HAP-1 (cell line): ENCODE results near the gene PTPRN2.

ENCODE experiments used
- DNase-seq, 2 experiments: peaks; one replicate each; pipeline ENCODE4 v3.0.0-alpha.2; 2016 to 2020; ENCODE audit warnings: low spot score in 2 of 2
- H3K27me3 ChIP-seq: fragments of 250-450 bp; sonication (Bioruptor Pico); 2 replicates; pipeline ENCODE4 v1.5.1; 2020; ENCODE audit warnings: low read depth, mild to moderate bottlenecking, moderate library complexity
- H3K36me3 ChIP-seq: fragments of 250-450 bp; sonication (Bioruptor Pico); replicated peaks from 2 replicates; pipeline ENCODE4 v1.5.1; 2020; ENCODE audit warnings: mild to moderate bottlenecking
- H3K4me1 ChIP-seq: fragments of 250-450 bp; sonication (Bioruptor Pico); 2 replicates; pipeline ENCODE4 v1.5.1; 2020; ENCODE audit warnings: mild to moderate bottlenecking
- H3K4me3 ChIP-seq: fragments of 250-450 bp; sonication (Bioruptor Pico); 2 replicates; pipeline ENCODE4 v1.5.1; 2020; ENCODE audit warnings: mild to moderate bottlenecking, moderate library complexity
- H3K9me3 ChIP-seq: fragments of 250-450 bp; sonication (Bioruptor Pico); 2 replicates; pipeline ENCODE4 v1.5.1; 2020; ENCODE audit warnings: mild to moderate bottlenecking, moderate library complexity
- in situ Hi-C: fragments of 300-500 bp; cut with MboI; formaldehyde crosslinking; loops from 3 replicates; pipeline ENCODE4 v1.14.3; 2020; ENCODE audit warnings: low sequenced_read_pairs, inconsistent platforms, mixed read lengths

The PTPRN2 gene

GRCh38 chr7:158283016-158283974, 304.3 kb downstream of the PTPRN2 start:
- no peaks in the 10 kb centered on the region for H3K9me3 ChIP-seq

GRCh38 chr7:158282461-158283001, 305.1 kb downstream of the PTPRN2 start:
- Histone ChIP-seq H3K4me3 (no peak overlapping the region), H3K27me3 (no peaks in the 10 kb centered on the region), H3K4me1 (no peaks in the 10 kb centered on the region), H3K9me3 (no peaks in the 10 kb centered on the region), H3K36me3 (no peaks in the 10 kb centered on the region)
- in situ Hi-C loops: no loop called here
- DNase-seq: no peak

More at GRCh38 chr7:158283016-158283974, 304.3 kb downstream of the PTPRN2 start:
- no peaks in the 10 kb centered on the region for H3K4me1 ChIP-seq
- H3K4me3 ChIP-seq: no peak overlapping the region
- no peak for DNase-seq
- H3K27me3 ChIP-seq: no peaks in the 10 kb centered on the region
- H3K36me3 ChIP-seq: no peaks in the 10 kb centered on the region
- in situ Hi-C loops: no loop called here

DNA sequence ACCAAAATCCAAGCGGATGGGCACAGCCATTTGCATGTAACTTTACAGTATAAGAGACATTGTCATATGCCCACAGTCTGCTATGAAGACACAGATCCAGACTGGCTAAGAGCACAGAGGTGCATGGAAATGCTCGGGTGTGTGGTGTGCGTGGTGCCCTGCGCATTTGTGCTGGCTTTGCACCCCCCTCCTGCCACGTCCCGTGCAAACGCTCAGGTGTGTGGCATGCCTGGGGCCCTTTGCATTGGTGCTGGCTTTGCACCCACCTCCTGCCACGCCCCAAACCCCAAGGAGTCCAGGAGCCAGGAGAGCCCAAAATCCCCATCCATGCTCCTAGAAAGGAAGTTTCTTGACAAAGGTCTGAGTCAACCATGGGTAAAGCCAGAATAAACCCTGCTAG, 306.2 kb downstream of the PTPRN2 start:
- no peaks in the 10 kb centered on the region for H3K27me3 ChIP-seq
- in situ Hi-C loops: no loop called here

GRCh38 chr7:158280448-158281144, 307.0 kb downstream of the PTPRN2 start:
- no peak for DNase-seq
- H3K9me3 ChIP-seq: no peaks in the 10 kb centered on the region
- no peaks in the 10 kb centered on the region for H3K36me3 ChIP-seq
- no peaks in the 10 kb centered on the region for H3K27me3 ChIP-seq
- no peaks in the 10 kb centered on the region for H3K4me1 ChIP-seq
- H3K4me3 ChIP-seq: no peak overlapping the region
- in situ Hi-C loops: no loop called here

More for the DNA sequence above, 306.2 kb downstream of the PTPRN2 start:
- H3K36me3 ChIP-seq: no peaks in the 10 kb centered on the region
- DNase-seq: no peak
- no peaks in the 10 kb centered on the region for H3K9me3 ChIP-seq
- H3K4me3 ChIP-seq: no peak overlapping the region
- no peaks in the 10 kb centered on the region for H3K4me1 ChIP-seq

DNA sequence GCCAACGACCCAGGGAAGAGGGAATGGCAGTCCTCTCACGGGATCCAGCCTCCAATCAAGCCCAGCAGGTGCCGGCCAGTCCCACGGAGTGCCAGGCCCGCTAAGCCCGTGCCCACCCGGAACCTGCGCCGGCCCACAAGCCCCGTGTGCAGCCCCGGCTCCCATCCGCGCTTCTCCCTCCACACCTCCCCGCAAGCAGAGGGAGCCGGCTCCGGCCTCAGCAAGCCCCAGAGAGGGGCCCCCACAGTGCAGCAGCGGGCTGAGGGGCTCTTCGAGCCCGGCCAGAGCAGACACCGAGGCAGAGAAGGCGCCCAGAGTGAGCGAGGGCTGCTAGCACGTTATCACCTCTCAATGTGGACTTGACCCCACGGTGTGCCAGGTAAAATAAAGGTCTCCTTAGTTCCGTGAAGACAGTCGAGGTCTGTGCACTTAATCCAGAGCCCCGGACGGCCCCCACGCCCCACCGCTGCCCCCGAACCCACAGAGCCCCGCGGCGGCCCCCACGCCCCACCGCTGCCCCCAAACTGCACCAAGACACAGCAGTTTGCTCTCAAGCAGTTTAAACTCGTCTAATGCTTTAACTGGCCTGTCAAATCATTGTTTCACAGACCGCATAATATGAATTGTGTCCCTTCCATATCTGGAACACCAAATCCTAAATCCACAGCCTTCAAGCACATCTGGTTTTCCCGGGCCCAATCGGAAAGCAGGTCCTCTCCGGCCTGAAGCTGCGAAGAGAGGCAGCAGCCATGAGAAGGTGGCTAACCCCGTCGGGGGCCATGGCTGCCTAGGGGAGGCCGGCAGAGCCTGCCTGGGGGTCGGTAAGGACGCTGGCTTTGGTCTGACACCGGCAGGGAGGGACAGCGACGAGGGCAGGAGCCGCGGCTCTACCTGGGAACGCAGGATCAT, 307.8 kb downstream of the PTPRN2 start:
- in situ Hi-C loops: no loop called here
- H3K4me1 ChIP-seq: no peaks in the 10 kb centered on the region
- DNase-seq: no peak
- no peak overlapping the region for H3K4me3 ChIP-seq
- no peaks in the 10 kb centered on the region for H3K36me3 ChIP-seq
- H3K9me3 ChIP-seq: no peaks in the 10 kb centered on the region
- H3K27me3 ChIP-seq: no peaks in the 10 kb centered on the region

GRCh38 chr7:158278745-158279320, 308.8 kb downstream of the PTPRN2 start:
- no peaks in the 10 kb centered on the region for H3K9me3 ChIP-seq

GRCh38 chr7:158277219-158278141, 310.1 kb downstream of the PTPRN2 start:
- DNase-seq: no peak
- Histone ChIP-seq H3K4me1 (no peaks in the 10 kb centered on the region), H3K27me3 (no peaks in the 10 kb centered on the region), H3K9me3 (no peaks in the 10 kb centered on the region), H3K4me3 (no peak overlapping the region), H3K36me3 (no peaks in the 10 kb centered on the region)
- in situ Hi-C loops: no loop called here

More at GRCh38 chr7:158278745-158279320, 308.8 kb downstream of the PTPRN2 start:
- Histone ChIP-seq H3K4me1 (no peaks in the 10 kb centered on the region), H3K27me3 (no peaks in the 10 kb centered on the region), H3K36me3 (no peaks in the 10 kb centered on the region), H3K4me3 (no peak overlapping the region)
- in situ Hi-C loops: no loop called here
- no peak for DNase-seq

DNA sequence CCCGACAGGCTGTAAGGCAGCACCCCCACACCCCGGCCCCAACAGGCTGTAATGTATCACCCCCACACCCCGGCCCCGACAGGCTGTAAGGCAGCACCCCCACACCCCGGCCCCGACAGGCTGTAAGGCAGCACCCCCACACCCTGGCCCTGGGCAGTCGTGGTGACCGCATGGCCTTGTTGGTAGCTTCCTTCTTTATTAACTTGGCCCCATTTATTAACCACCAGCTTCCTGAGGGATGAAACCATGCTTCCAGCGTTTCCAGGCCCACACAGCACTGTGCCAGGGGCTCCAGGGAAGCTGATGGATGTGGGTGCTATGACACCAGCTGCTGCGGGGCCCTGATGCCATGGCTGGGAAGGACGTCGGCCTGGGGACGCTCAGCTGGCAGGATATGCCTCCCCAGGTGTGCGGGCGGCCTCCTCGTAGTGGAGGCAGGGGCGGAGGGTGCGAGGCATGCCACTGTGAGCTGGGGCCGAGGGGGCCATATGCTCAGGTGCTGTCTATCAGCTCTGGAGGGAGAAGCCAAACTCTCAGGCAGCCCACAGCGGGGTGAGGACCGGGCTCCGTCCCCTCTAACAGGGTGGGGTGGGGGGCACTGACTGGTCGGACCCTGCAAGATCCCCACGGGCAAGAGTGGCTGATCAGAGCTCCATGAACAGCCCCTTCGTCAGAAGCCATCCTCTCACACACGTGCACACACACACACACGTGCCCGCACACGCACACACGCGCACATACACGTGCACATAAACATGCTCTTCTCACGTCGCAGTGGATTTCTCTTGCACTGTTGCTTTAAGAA, 311.0 kb downstream of the PTPRN2 start:
- no peaks in the 10 kb centered on the region for H3K27me3 ChIP-seq
- no peaks in the 10 kb centered on the region for H3K9me3 ChIP-seq
- in situ Hi-C loops: no loop called here
- H3K4me1 ChIP-seq: no peaks in the 10 kb centered on the region
- no peak for DNase-seq
- H3K4me3 ChIP-seq: no peak overlapping the region
- H3K36me3 ChIP-seq: no peaks in the 10 kb centered on the region

DNA sequence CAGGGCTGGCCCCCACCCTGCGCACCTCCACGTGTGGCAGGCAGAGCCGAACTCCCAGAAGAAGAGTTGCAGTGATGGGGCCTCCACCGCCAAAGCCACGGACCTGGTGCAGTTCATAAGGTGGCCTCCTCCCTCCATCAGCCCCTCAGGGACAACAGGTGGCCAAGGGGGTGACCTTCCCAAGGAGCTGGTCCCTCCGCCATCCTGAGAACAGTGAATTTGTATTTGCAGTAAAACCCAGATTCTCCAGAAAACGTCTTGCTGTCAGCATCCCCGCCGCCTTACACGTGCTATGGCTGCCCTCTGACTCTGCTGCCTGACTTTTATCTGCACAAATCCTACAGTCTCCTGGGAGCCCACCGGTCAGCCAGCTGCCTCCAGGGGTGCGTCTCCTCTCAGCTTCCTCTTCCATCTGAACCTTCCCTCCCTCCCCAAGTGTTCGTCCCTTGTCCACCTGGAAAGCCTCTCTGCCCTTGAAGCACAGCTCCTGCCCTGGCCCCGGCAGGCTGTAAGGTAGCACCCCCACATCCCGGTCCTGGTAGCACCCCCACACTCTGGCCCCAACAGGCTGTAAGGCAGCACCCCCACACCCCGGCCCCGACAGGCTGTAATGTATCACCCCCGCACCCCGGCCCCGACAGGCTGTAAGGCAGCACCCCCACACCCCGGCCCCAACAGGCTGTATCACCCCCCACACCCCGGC, 311.8 kb downstream of the PTPRN2 start:
- H3K4me1 ChIP-seq: no peaks in the 10 kb centered on the region
- no peaks in the 10 kb centered on the region for H3K27me3 ChIP-seq
- no peak for DNase-seq
- H3K9me3 ChIP-seq: no peaks in the 10 kb centered on the region
- no peak overlapping the region for H3K4me3 ChIP-seq
- in situ Hi-C loops: no loop called here
- no peaks in the 10 kb centered on the region for H3K36me3 ChIP-seq

- Histone ChIP-seq H3K36me3 (no peaks in the 10 kb centered on the region), H3K9me3 (no peaks in the 10 kb centered on the region), H3K4me3 (no peak overlapping the region), H3K27me3 (no peaks in the 10 kb centered on the region), H3K4me1 (no peaks in the 10 kb centered on the region)
- in situ Hi-C loops: no loop called here
- DNase-seq: no peak
Observed at GRCh38 chr7:158274996-158275395, 312.6 kb downstream of the PTPRN2 start.

GRCh38 chr7:158274404-158274811, 313.2 kb downstream of the PTPRN2 start:
- in situ Hi-C loops: no loop called here
- H3K9me3 ChIP-seq: no peaks in the 10 kb centered on the region

More at GRCh38 chr7:158274404-158274811, 313.2 kb downstream of the PTPRN2 start:
- Histone ChIP-seq H3K27me3 (no peaks in the 10 kb centered on the region), H3K4me1 (no peaks in the 10 kb centered on the region), H3K4me3 (no peak overlapping the region), H3K36me3 (no peaks in the 10 kb centered on the region)
- no peak for DNase-seq
